Lung (tissue), 12 donors: ENCODE results near the gene MAP3K20. TPM values are rescaled to one million over a fixed set of nuclear protein-coding genes. Genes with fewer than 3 reads are reported as not detected.
"Not testable (repeated sequence)": the region's sequence is repeated elsewhere in the genome, so short reads cannot be mapped to it uniquely, and the experiment has no call there.

Source experiments
- ATAC-seq: fragments of 200-7000 bp; cut with Tn5 transposase; one replicate; pipeline ENCODE4 v1.9.1; 2020; ENCODE audit warnings: moderate number of reproducible peaks; ENCODE audit not compliant: insufficient read depth, low FRiP score
- DNase-seq, 3 donors: peaks; one replicate each; pipeline ENCODE4 v3.0.0-alpha.2; 2013 to 2017
- H3K27ac ChIP-seq, 2 donors: one replicate each; pipeline ENCODE4 v1.5.1; 2013; ENCODE audit warnings: mild to moderate bottlenecking in 2 of 2, moderate library complexity in 2 of 2, control low read depth in 1 of 2, inconsistent platforms in 1 of 2, low read depth in 1 of 2, low read length in 1 of 2
- H3K27me3 ChIP-seq, 3 donors: one replicate each; pipeline ENCODE4 v1.5.1; 2013; ENCODE audit warnings: low read length in 2 of 3; ENCODE audit not compliant: control insufficient read depth in 3 of 3, insufficient read depth in 3 of 3
- H3K36me3 ChIP-seq, 4 donors: one replicate each; pipeline ENCODE4 v1.5.1; 2013; ENCODE audit warnings: low read length in 4 of 4, mild to moderate bottlenecking in 1 of 4, moderate library complexity in 1 of 4; ENCODE audit not compliant: control insufficient read depth in 4 of 4, insufficient read depth in 4 of 4
- H3K4me1 ChIP-seq, 5 donors: one replicate each; pipeline ENCODE4 v1.5.1; 2013; ENCODE audit warnings: low read length in 5 of 5, mild to moderate bottlenecking in 2 of 5, moderate library complexity in 1 of 5; ENCODE audit not compliant: control insufficient read depth in 5 of 5, insufficient read depth in 5 of 5
- H3K4me3 ChIP-seq: one replicate; pipeline ENCODE4 v1.5.1; 2013; ENCODE audit warnings: mild to moderate bottlenecking, control low read depth, moderate library complexity
- H3K9ac ChIP-seq, 2 donors: one replicate each; pipeline ENCODE4 v1.5.1; 2013; ENCODE audit warnings: low read length in 2 of 2, control low read depth in 1 of 2; ENCODE audit not compliant: insufficient read depth in 1 of 2
- H3K9me3 ChIP-seq, 4 donors: one replicate each; pipeline ENCODE4 v1.5.1; 2013; ENCODE audit warnings: low read length in 3 of 4, mild to moderate bottlenecking in 1 of 4, moderate library complexity in 1 of 4; ENCODE audit not compliant: control insufficient read depth in 4 of 4, insufficient read depth in 3 of 4
- CTCF ChIP-seq: IDR thresholded peaks from 2 replicates; pipeline ENCODE4 v1.5.1; 2012; ENCODE audit warnings: mild to moderate bottlenecking; ENCODE audit errors: control extremely low read depth, extremely low read depth
- WGBS, 2 donors: extraction: QIAGEN DNeasy Blood & Tissue Kit; methylation state at CpG; one replicate each; pipeline ENCODE4 v1.1.7; 2013; 5-methylcytosine and 5-hydroxymethylcytosine counted together
- polyA plus RNA-seq, 2 donors: library from polyadenylated mRNA; stranded (reverse); fragments of 200-250 nt; gene quantifications; one replicate each; pipeline ENCODE4 v1.2.1, GENCODE V29; 2013
- total RNA-seq, 2 donors: library from RNA; depleted of rRNA in 1 of 2; stranded (reverse); fragments of >200 nt in 1 of 2; gene quantifications; one replicate each; pipeline ENCODE4 v1.2.1, GENCODE V29; 2014 to 2021
- donor health status: control.
- donor health status: control.
- donor health status: Bipolar disorder and iron deficiency.
- donor health status: healthy.
- donor health status: DM: yes; HTN: yes; CAD: no.

The MAP3K20 gene
- total and polyA plus RNA-seq, 4 donors, result 13.4 to 71.6 (median 31.6) TPM

DNA sequence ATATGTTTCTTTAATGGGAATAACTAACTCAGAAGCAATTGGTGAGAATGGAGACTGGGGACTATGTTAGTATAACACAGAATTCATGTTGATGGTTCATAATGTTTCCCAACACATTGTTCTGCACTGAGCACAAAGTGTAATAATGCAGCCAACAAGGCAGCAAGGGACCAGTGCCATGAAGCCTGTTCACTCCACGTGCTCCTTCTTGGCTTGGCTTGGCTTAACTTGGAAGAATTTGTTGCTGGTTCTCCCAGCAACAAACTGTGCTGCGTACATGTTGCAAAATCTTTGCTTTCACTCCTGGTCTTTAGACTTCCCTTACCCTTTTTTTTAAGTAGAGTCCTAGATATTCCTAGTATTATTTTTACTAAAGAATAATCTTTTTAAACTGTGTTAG, 129.7 kb downstream of the MAP3K20 start:
- ATAC-seq (peak; percentile 54), DNase-seq (peak; percentile 55 to 91 (median 82))
- Histone ChIP-seq H3K9ac (no peak overlapping the region), H3K27ac (no peak overlapping the region), H3K27me3 (no peaks in the 10 kb centered on the region), H3K9me3 (no peaks in the 10 kb centered on the region), H3K4me1 (peaks cover 0 to 18% (median 3%) of the 10 kb centered on the region in 5 donors), H3K36me3 (peaks cover 0 to 5% (median 1%) of the 10 kb centered on the region in 4 donors), H3K4me3 (no peak overlapping the region)
- 45 to 52% methylated on average over 2 of the region's 2 CpGs for WGBS, 2 donors
- no peak for TF ChIP-seq CTCF

DNA sequence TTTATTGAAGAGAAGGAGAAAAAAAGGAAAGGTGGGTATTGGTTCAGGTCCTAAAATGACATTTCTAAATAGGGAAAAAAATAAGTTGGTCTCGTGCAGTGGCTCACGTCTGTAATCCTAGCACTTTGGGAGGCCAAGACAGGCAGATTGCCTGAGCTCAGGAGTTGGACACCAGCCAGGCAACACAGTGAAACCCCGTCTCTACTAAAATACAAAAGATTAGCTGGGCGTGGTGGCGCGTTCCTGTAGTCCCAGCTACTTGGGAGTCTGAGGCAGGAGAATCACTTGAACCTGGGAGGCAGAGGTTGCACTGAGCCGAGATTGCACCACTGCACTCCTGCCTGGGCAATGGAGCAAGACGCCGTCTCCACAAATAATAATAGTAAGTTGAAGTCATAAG, 131.5 kb downstream of the MAP3K20 start:
- ATAC-seq, H3K9me3 ChIP-seq, H3K9ac ChIP-seq, H3K36me3 ChIP-seq, H3K4me3 ChIP-seq, H3K27me3 ChIP-seq: not testable (repeated sequence)
- peak; percentile 53 to 70 (median 56) for DNase-seq
- WGBS, 2 donors, result 51 to 66% methylated on average over 9 of the region's 9 CpGs
- H3K4me1 ChIP-seq, result peaks cover 0 to 16% (median 5%) of the 10 kb centered on the region in 5 donors
- peak overlapping the region in 1 of 2 donors; percentile 75 for H3K27ac ChIP-seq

DNA sequence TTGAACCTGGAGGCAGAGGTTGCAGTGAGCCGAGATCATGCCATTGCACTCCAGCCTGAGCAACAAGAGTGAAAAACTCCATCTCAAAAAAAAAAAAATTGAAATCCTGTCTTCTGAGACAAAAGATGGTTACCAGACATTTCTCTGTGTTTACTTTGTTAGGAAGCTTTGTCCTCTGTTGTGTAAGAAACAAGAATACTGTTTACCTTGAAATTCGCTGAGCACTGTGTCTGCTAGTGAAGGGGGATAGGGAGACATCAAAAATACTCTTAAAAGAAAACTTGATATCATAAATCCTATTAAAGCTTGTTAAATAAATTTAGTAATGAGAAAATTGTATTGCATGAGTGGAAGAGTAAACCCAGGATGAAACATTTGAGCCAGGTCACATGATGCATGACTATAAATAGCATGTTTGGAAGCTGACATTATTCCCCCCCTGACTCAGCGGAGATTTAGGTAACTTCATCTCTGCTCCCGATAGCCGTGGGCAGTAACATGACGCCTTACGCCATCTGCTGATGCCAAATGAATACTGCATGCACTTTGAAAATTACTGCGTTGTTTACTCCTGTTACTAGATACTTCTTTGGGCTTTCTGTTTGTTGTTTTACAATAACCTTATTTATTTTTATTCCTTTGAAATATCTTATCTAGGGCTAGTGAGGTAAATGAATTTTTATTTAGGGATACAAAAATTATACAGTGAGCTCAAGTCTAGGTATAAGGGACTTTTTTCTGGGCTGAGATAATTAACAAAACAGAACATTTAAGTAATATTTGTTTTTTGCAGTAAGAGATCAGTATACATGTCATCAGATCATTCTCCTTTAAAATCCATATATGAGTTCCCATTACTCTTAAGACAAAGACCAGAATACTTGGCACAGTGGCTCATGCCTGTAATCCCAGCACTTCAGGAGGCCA, 134.9 kb downstream of the MAP3K20 start:
- peaks cover 3 to 10% (median 6%) of the 10 kb centered on the region in 4 donors for H3K36me3 ChIP-seq
- no peak overlapping the region for H3K4me3 ChIP-seq
- TF ChIP-seq CTCF, result peak; percentile 92
- peak overlapping the region in 1 of 2 donors; percentile 79 for H3K27ac ChIP-seq
- H3K4me1 ChIP-seq, result peaks cover 0 to 13% (median 5%) of the 10 kb centered on the region in 5 donors
- H3K9ac ChIP-seq, result no peak overlapping the region
- peak; percentile 83 for ATAC-seq
- 17 to 20% methylated on average over 8 of the region's 8 CpGs for WGBS, 2 donors
- no peaks in the 10 kb centered on the region for H3K27me3 ChIP-seq
- DNase-seq, result peak; percentile 75 to 91 (median 90)
- no peaks in the 10 kb centered on the region for H3K9me3 ChIP-seq

DNA sequence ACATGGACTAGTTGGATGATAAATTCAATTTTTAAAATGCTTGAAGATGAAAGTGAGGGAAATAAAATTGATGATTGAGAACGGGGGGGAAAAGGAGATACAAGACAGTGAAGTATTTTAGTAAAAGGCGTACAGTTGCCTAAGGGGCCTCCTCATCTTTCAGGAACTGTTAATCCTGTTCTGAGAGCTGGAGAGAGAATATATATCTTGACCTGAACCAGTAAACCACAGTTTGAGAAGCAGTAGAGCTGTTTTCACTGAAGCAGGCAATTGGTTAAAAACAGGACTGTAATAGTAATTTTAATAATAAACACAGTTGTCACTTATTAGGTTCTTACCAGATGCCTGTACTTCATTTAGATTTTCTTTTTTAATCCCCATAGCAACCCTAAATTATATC, 137.5 kb downstream of the MAP3K20 start:
- H3K9ac ChIP-seq, result no peak overlapping the region
- ATAC-seq (no peak), DNase-seq (no peak)
- peaks cover 0 to 14% (median 6%) of the 10 kb centered on the region in 5 donors for H3K4me1 ChIP-seq
- H3K4me3 ChIP-seq, result no peak overlapping the region
- TF ChIP-seq CTCF, result no peak
- peak overlapping the region in 1 of 2 donors; percentile 45 for H3K27ac ChIP-seq
- H3K27me3 ChIP-seq, result no peaks in the 10 kb centered on the region
- WGBS, 2 donors, result 94% methylated on average over 2 of the region's 2 CpGs
- no peaks in the 10 kb centered on the region for H3K9me3 ChIP-seq
- H3K36me3 ChIP-seq, result peaks cover 3 to 16% (median 6%) of the 10 kb centered on the region in 4 donors
